SU-DHL-6 (cell line): ENCODE measurements around the gene LRFN3.

Experiments used
- EZH2phosphoT487 ChIP-seq: fragments of 200-600 bp; sonication (generic), shearing (Covaris generic); conservative IDR thresholded peaks from 2 replicates; pipeline ENCODE4 v1.6.1; 2018; ENCODE audit warnings: mild to moderate bottlenecking, antibody characterized with exemption, low read length, moderate library complexity, mixed read lengths
- TF ChIP-seq, protein P1 (sequence below): fragments of 200-600 bp; sonication (generic); IDR thresholded peaks from one replicate; pipeline ENCODE4 v1.5.1; 2017; ENCODE audit warnings: antibody characterized with exemption, mild to moderate bottlenecking, low read length, moderate library complexity; ENCODE audit not compliant: insufficient read depth, poor library complexity, severe bottlenecking

- TF ChIP-seq, protein P1, sequence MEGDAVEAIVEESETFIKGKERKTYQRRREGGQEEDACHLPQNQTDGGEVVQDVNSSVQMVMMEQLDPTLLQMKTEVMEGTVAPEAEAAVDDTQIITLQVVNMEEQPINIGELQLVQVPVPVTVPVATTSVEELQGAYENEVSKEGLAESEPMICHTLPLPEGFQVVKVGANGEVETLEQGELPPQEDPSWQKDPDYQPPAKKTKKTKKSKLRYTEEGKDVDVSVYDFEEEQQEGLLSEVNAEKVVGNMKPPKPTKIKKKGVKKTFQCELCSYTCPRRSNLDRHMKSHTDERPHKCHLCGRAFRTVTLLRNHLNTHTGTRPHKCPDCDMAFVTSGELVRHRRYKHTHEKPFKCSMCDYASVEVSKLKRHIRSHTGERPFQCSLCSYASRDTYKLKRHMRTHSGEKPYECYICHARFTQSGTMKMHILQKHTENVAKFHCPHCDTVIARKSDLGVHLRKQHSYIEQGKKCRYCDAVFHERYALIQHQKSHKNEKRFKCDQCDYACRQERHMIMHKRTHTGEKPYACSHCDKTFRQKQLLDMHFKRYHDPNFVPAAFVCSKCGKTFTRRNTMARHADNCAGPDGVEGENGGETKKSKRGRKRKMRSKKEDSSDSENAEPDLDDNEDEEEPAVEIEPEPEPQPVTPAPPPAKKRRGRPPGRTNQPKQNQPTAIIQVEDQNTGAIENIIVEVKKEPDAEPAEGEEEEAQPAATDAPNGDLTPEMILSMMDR, result no peak
- no peak for TF ChIP-seq EZH2phosphoT487
Measured at GRCh38 chr19:35986664-35987570, 50.7 kb downstream of the LRFN3 start.
